ENCODE results near the gene RHBDF2.
"Not testable (repeated sequence)": the region's sequence is repeated elsewhere in the genome, so short reads cannot be mapped to it uniquely, and the experiment has no call there.

The RHBDF2 gene

GRCh38 chr17:76524598-76525512, 23.6 kb upstream of the RHBDF2 start:
- DNase-seq (ENCODE audit: low read depth, low spot score), result no peak

GRCh38 chr17:76523084-76524037, 22.1 kb upstream of the RHBDF2 start:
- peak; percentile 63 for DNase-seq (ENCODE audit: low read depth, low spot score)

GRCh38 chr17:76521683-76522082, 20.5 kb upstream of the RHBDF2 start:
- DNase-seq (ENCODE audit: low read depth, low spot score), result not testable (repeated sequence)

- no peak for DNase-seq (ENCODE audit: low read depth, low spot score)
Measured at GRCh38 chr17:76521262-76521661, 20.0 kb upstream of the RHBDF2 start.

- DNase-seq (ENCODE audit: low read depth, low spot score), result no peak
Measured at GRCh38 chr17:76519048-76519966, 18.1 kb upstream of the RHBDF2 start.

DNA sequence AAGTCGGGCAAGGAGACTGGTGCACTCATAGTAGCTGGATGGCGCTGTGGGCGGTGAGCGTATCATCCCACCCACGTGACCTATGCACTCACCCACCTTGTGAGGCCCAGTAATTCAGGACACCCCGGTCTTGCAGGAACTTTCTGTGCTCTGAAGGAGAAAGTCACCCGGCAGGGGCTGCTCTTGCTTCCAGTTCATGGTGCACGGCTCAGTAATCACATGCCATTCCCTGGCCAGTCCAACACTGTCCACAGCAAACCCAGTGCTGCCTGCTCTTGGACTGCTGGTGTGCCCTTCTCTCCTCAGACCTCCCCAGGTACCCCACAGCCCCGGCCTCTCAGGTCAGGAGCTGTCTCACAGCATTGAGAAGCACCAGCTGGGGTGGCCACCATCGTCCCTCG, 16.4 kb upstream of the RHBDF2 start:
- DNase-seq (ENCODE audit: low read depth, low spot score), result no peak

DNA sequence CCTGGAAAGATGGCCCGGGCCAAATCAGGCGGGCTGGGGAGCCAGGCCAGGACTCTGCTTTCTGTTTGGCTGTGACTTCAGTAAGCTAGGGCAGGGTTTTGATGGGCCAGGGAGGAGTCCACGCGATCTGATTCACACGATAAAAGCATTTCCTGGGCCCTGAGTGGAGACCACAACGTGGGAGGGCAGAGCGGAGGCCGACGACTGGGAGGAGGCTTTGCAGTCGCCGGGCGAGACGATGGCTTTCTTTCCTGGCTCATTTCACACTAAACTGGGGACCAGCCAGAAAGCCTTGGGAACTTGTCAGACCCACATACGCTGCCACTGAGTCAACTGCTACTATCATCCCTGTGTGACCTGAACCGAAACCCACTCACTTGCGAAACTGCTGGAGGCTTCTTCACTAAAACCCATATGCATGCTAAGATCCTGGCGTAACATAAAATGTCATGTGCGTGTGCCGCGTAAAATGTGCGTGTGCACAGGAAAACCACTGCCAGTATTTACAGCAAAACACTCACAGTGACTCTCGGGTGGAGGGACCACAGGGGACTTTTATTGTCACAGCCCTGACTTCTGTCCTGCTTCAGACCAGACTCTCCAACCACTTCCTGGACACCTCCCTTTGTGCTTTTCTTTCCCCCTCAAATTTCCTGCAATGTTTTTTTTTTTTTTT, 14.2 kb upstream of the RHBDF2 start:
- DNase-seq (ENCODE audit: low read depth, low spot score), result peak; percentile 58

- DNase-seq (ENCODE audit: low read depth, low spot score), result not testable (repeated sequence)
Measured at GRCh38 chr17:76514355-76514754, 13.1 kb upstream of the RHBDF2 start.

- no peak for DNase-seq (ENCODE audit: low read depth, low spot score)
Measured at GRCh38 chr17:76513306-76513692, 12.1 kb upstream of the RHBDF2 start.

GRCh38 chr17:76512366-76513305, 11.4 kb upstream of the RHBDF2 start:
- no peak for DNase-seq (ENCODE audit: low read depth, low spot score)

DNA sequence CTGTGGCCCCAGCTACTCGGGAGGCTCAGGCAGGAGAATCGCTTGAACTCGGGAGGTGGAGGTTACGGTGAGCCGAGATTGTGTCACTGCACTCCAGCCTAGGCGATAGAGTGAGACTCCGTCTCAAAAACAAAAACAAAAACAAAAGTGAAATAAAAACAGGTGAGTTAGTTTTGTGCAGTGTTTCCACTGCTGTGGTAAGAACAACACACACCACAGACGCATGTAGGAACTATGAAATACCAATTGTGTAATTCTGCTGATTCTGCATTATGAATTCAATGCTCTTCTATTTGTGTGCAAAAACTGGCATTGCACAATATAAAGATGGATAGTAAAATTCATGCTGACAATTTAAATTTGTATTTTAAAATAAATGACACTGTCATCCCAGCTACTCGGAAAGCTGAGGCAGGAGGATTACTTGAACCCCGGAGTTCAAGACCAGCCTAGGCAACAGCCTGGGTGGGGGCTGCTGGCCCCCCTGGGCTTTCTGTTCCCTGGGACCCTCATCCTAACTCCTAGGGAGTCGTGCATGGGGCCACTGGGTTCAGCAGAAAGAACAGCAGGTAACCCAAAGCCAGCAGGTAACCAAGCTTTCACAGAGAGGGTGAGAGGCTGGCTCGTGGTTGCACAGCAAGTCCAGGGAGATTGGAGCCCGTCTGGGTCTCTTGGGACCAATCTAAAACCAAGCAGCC, 10.6 kb upstream of the RHBDF2 start:
- DNase-seq (ENCODE audit: low read depth, low spot score), result no peak

DNA sequence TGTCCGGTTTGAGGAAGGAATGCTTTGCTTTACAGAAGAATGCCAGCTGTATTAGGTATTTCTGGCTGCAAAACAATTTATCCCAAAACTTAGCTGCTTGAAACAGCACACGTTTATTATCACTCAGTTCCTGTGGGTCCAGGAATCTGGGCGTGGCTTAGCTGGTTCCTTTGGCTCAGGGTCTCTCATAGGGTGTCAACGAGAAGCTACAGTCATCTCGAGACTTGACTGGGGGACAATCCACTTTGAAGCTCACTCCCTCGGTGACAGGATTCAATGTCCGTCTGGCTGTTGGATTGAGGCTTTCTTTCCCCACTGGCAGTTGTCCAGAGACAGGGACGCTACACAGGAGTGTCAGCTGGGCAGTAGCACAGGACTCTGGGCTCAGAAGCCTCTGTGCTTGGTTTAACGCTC, 9.6 kb upstream of the RHBDF2 start:
- DNase-seq (ENCODE audit: low read depth, low spot score), result no peak

DNA sequence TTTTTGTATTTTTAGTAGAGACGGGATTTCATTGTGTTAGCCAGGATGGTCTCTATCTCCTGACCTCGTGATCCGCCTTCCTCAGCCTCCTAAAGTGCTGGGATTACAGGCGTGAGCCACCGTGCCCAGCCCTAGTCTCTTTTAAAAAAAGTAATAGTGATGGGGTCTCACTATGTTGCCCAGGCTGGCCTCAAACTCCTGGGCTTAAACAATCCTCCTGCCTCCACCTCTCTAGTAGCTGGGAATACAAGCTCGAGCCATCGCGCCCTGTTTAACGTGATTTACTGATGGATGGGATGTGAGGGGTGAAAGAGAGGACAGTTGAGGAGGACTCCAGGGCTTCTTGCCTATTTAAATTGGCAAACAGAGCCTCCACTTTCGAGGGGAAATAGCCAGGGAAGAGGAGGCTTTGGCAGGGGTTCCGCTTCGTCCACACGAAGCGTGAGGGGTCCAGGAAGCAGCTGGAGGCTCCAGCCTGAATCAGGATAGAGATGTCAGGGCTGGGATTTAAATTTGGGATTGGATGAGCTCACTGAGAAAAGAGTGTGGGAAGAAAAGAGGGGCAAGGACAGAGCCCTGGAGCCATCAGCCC, 7.3 kb upstream of the RHBDF2 start:
- not testable (repeated sequence) for DNase-seq (ENCODE audit: low read depth, low spot score)

GRCh38 chr17:76506408-76507345, 5.5 kb upstream of the RHBDF2 start:
- peak; percentile 75 for DNase-seq (ENCODE audit: low read depth, low spot score)

GRCh38 chr17:76504117-76504516, 2.9 kb upstream of the RHBDF2 start:
- DNase-seq (ENCODE audit: low read depth, low spot score), result no peak

DNA sequence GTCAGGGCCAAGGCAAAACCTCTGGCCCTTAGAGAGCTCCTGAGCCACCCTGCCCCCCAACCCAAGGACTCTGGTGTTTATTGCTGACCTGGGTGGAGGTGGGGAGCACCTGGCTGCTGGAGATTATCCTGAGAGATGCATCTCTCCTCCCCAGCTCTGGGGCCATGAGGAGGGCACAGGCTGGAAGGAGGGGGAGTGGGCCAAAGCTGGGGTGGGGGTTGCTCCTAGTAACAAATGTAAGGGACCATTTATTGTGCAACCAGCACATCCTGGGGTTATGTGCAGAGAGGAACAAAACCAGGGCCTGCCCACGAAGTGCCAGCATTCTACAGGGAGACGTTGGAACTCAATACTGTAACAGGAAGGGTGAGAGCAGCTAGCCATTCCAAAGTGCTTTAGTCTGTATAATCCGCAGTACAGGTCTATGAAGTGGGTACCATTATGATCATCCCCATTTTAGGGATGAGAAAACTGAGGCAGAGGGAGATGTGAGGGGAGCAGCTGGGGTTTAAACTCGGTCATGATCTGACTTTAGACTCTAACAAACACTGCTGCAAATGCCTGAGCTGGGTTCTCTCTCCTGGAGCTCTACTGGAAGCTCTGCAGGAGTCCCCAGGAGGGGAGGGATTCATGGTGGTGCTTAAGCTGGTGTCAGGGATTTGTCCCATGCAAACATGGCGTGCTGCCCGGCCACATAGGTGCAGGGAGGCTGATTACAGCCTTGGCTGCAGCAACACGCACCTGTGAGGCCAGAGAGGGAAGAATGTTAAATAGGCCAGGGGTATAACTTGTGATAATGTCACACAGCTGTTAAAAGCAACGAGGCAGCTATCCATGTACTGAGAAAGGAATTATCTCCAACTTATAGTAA, 1.4 kb upstream of the RHBDF2 start:
- DNase-seq (ENCODE audit: low read depth, low spot score), result no peak

All from activated CD4-positive, CD25-positive, alpha-beta regulatory T cell treated with anti-CD3 and anti-CD28 coated beads, Interleukin-2, amount 50 U/mL, for 16 hours (primary cell).